Coronary artery (tissue), 2 donors: ENCODE data around the gene TNRC6B.

ENCODE experiments used
- DNase-seq: peaks from one replicate; pipeline ENCODE4 v3.0.0-alpha.2; 2017; ENCODE audit warnings: low spot score
- H3K27ac ChIP-seq, 2 donors: fragments of 200-600 bp; sonication (generic); one replicate each; pipeline ENCODE4 v1.5.1; 2016 to 2019
- H3K4me3 ChIP-seq: fragments of 200-600 bp; sonication (generic); 2 replicates; pipeline ENCODE4 v1.5.1; 2016; ENCODE audit warnings: mild to moderate bottlenecking, moderate library complexity
- CTCF ChIP-seq: fragments of 200-600 bp; sonication (generic); IDR thresholded peaks from one replicate; pipeline ENCODE4 v1.5.1; 2019; ENCODE audit warnings: antibody characterized with exemption

Gene TNRC6B

GRCh38 chr22:40385036-40385782 is 207.5 kb downstream of the TNRC6B start:
- no peak for DNase-seq
- TF ChIP-seq CTCF, result no peak
- no peak overlapping the region for H3K27ac ChIP-seq
- no peak overlapping the region for H3K4me3 ChIP-seq
